GM23338 (cell line): Measurements from ENCODE around the gene C12orf60. TPM values are rescaled to one million over a fixed set of nuclear protein-coding genes. Genes with fewer than 3 reads are reported as not detected.

Experiments used
- ATAC-seq: fragments of 200-7000 bp; cut with Tn5 transposase; 3 replicates; pipeline ENCODE4 v1.9.1; 2020
- DNase-seq: peaks from one replicate; pipeline ENCODE4 v3.0.0-alpha.2; 2015; ENCODE audit warnings: low spot score
- H2AFZ ChIP-seq: fragments of 200-600 bp; sonication (generic); 2 replicates; pipeline ENCODE4 v1.8.0; 2016; ENCODE audit warnings: antibody characterized with exemption, mild to moderate bottlenecking, moderate library complexity
- H3F3A ChIP-seq: fragments of 200-600 bp; sonication (generic); replicated peaks from 2 replicates; pipeline ENCODE4 v1.8.0; 2017; ENCODE audit warnings: antibody characterized with exemption, mixed run types, low read depth
- H3K27ac ChIP-seq: fragments of 200-600 bp; sonication (generic); 2 replicates; pipeline ENCODE4 v1.6.1; 2016; ENCODE audit warnings: low read depth
- H3K27me3 ChIP-seq: fragments of 200-600 bp; sonication (generic); 2 replicates; pipeline ENCODE4 v1.8.0; 2016; ENCODE audit warnings: mild to moderate bottlenecking, mixed run types, moderate library complexity; ENCODE audit not compliant: insufficient read depth
- H3K36me3 ChIP-seq: fragments of 200-600 bp; sonication (generic); 2 replicates; pipeline ENCODE4 v1.8.0; 2016; ENCODE audit warnings: mild to moderate bottlenecking; ENCODE audit not compliant: insufficient read depth
- H3K4me1 ChIP-seq: fragments of 200-600 bp; sonication (generic); 2 replicates; pipeline ENCODE4 v1.8.0; 2016; ENCODE audit warnings: mild to moderate bottlenecking, moderate library complexity; ENCODE audit not compliant: insufficient read depth
- H3K4me2 ChIP-seq: fragments of 200-600 bp; sonication (generic); 2 replicates; pipeline ENCODE4 v1.7.1; 2017; ENCODE audit warnings: mixed run types
- H3K4me3 ChIP-seq: fragments of 200-600 bp; sonication (generic); 2 replicates; pipeline ENCODE4 v1.6.1; 2016; ENCODE audit warnings: mixed run types
- H3K79me2 ChIP-seq: fragments of 200-600 bp; sonication (generic); replicated peaks from 2 replicates; pipeline ENCODE4 v1.8.0; 2017; ENCODE audit warnings: mild to moderate bottlenecking; ENCODE audit not compliant: insufficient read depth
- H3K9me2 ChIP-seq: fragments of 200-600 bp; sonication (generic); 2 replicates; pipeline ENCODE4 v1.8.0; 2017; ENCODE audit not compliant: insufficient read depth
- H4K20me1 ChIP-seq: fragments of 200-600 bp; sonication (generic); replicated peaks from 2 replicates; pipeline ENCODE4 v1.8.0; 2017; ENCODE audit warnings: mild to moderate bottlenecking; ENCODE audit not compliant: insufficient read depth
- H3K27ac Mint-ChIP-seq: 2 replicates; pipeline ENCODE4 v1.8.0; 2020; ENCODE audit warnings: inconsistent platforms, mild to moderate bottlenecking, moderate library complexity, mixed read lengths
- H3K27me3 Mint-ChIP-seq: 3 replicates; pipeline ENCODE4 v1.8.0; 2022; ENCODE audit warnings: low read depth, mild to moderate bottlenecking, moderate library complexity, mixed read lengths, inconsistent platforms; ENCODE audit not compliant: insufficient read depth, poor library complexity
- H3K36me3 Mint-ChIP-seq: 3 replicates; pipeline ENCODE4 v1.8.0; 2021; ENCODE audit warnings: low read depth, mild to moderate bottlenecking, inconsistent platforms, moderate library complexity, mixed read lengths
- H3K4me1 Mint-ChIP-seq: 3 replicates; pipeline ENCODE4 v1.8.0; 2020; ENCODE audit warnings: mild to moderate bottlenecking, inconsistent platforms, mixed read lengths
- H3K4me3 Mint-ChIP-seq: 3 replicates; pipeline ENCODE4 v1.8.0; 2021; ENCODE audit warnings: moderate library complexity, mild to moderate bottlenecking, inconsistent platforms, mixed read lengths
- H3K9me3 Mint-ChIP-seq: 3 replicates; pipeline ENCODE4 v1.8.0; 2020; ENCODE audit warnings: moderate library complexity, mild to moderate bottlenecking, inconsistent platforms, mixed read lengths
- CREB1 ChIP-seq: fragments of 250-450 bp; sonication (Bioruptor Pico); IDR thresholded peaks from 2 replicates; pipeline ENCODE4 v1.5.0; 2020; ENCODE audit warnings: low read depth, mild to moderate bottlenecking, moderate library complexity
- EZH2 ChIP-seq: fragments of 200-600 bp; sonication (generic); IDR thresholded peaks from one replicate; pipeline ENCODE4 v1.8.0; 2017; ENCODE audit warnings: antibody characterized with exemption, mild to moderate bottlenecking, low read depth; ENCODE audit not compliant: unreplicated experiment
- EZH2phosphoT487 ChIP-seq: fragments of 200-600 bp; sonication (generic); IDR thresholded peaks from one replicate; pipeline ENCODE4 v1.8.1; 2018; ENCODE audit warnings: antibody characterized with exemption; ENCODE audit not compliant: unreplicated experiment
- JUNB ChIP-seq: IDR thresholded peaks from one replicate; pipeline ENCODE4 v1.6.1; 2016; ENCODE audit warnings: antibody characterized with exemption; ENCODE audit not compliant: unreplicated experiment
- NANOG ChIP-seq: IDR thresholded peaks from 2 replicates; pipeline ENCODE4 v1.6.1; 2016; ENCODE audit warnings: antibody characterized with exemption, borderline replicate concordance
- POLR2AphosphoS5 ChIP-seq: IDR thresholded peaks from 2 replicates; pipeline ENCODE4 v1.6.1; 2016; ENCODE audit warnings: antibody characterized with exemption, low read depth
- REST ChIP-seq: IDR thresholded peaks from one replicate; pipeline ENCODE4 v1.6.1; 2018; ENCODE audit warnings: antibody characterized with exemption; ENCODE audit not compliant: unreplicated experiment
- STAT1 ChIP-seq: IDR thresholded peaks from one replicate; pipeline ENCODE4 v1.6.1; 2016; ENCODE audit warnings: antibody characterized with exemption; ENCODE audit not compliant: unreplicated experiment
- ZNF114 ChIP-seq: fragments of 250-450 bp; sonication (Bioruptor Pico); IDR thresholded peaks from 2 replicates; pipeline ENCODE4 v1.5.0; 2020; ENCODE audit warnings: mild to moderate bottlenecking, moderate library complexity
- ZNF331 ChIP-seq: fragments of 250-450 bp; sonication (Bioruptor Pico); IDR thresholded peaks from 2 replicates; pipeline ENCODE4 v1.5.0; 2020; ENCODE audit warnings: low read depth, mild to moderate bottlenecking, moderate library complexity
- ZNF462 ChIP-seq: fragments of 250-450 bp; sonication (Bioruptor Pico); IDR thresholded peaks from 2 replicates; pipeline ENCODE4 v1.5.0; 2020; ENCODE audit warnings: mild to moderate bottlenecking, moderate library complexity
- polyA plus RNA-seq: library from polyadenylated mRNA; unstranded; fragments of >200 nt; fragmentation: Nextera tagmentation; extraction: Ambion mirVana; gene quantifications from 2 replicates; pipeline ENCODE4 v1.2.1, GENCODE V29; 2016
- total RNA-seq: library from RNA; depleted of rRNA; stranded (reverse); fragments of >200 nt; shearing (Covaris generic); gene quantifications from 2 replicates; pipeline ENCODE4 v1.2.3, GENCODE V29; 2014
- TF ChIP-seq, protein P1 (sequence below): IDR thresholded peaks from 2 replicates; pipeline ENCODE4 v1.6.1; 2016; ENCODE audit warnings: antibody characterized with exemption
- TF ChIP-seq, protein P2 (sequence below), 2 experiments: fragments of 200-600 bp in 1 of 2; sonication (generic) in 1 of 2; conservative IDR thresholded peaks; 2 replicates each; pipeline versions ENCODE4 v1.5.1 to v1.6.1; 2016 to 2017; ENCODE audit warnings: antibody characterized with exemption in 2 of 2, low read depth in 2 of 2, mild to moderate bottlenecking in 2 of 2, moderate library complexity in 1 of 2

The C12orf60 gene
- total and polyA plus RNA-seq, 2 experiments from 2014 or later, result 1.7 to 2.3 TPM

DNA sequence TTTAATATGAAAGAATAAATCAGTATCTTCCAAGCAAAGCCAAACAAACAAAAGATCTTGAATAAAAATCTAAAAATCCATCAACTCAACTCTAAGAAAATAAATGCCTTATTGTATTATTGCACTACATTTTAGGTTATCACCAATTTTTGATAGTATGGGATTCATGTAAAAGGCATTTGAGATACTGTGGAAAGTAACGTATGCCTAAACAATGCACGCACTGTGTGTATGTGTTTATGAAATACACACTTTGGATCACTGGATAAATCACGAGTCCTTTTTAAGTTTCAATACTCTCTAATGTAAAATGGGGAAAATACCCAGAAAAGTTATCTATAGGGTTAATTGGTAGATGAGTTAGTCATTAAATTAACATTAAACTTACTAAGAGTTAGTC, 17.9 kb upstream of the C12orf60 start (continued):
- TF ChIP-seq JUNB (no peak), EZH2phosphoT487 (no peak)

- no peak for DNase-seq
- Histone ChIP-seq H3K27me3 (no peaks in the 10 kb centered on the region), H3K4me1 (no peaks in the 10 kb centered on the region), H3K4me2 (no peak overlapping the region), H2AFZ (no peak overlapping the region), H3K79me2 (peaks cover 35% of the 10 kb centered on the region), H3K27ac (no peak overlapping the region), H3K4me3 (no peak overlapping the region), H4K20me1 (peaks cover 5% of the 10 kb centered on the region; the same call in 1 of the 2 replicates), H3F3A (no peaks in the 10 kb centered on the region), H3K9me2 (no peaks in the 10 kb centered on the region), H3K36me3 (peaks cover 73% of the 10 kb centered on the region)
- no peaks in the 10 kb centered on the region for H3K4me1 Mint-ChIP-seq
- TF ChIP-seq NANOG, result no peak
- no peak for TF ChIP-seq JUNB
- no peak for TF ChIP-seq ZNF462 (CRISPR knock-in tag)
- TF ChIP-seq POLR2AphosphoS5, result no peak
- TF ChIP-seq REST, result no peak
- TF ChIP-seq, protein P1, sequence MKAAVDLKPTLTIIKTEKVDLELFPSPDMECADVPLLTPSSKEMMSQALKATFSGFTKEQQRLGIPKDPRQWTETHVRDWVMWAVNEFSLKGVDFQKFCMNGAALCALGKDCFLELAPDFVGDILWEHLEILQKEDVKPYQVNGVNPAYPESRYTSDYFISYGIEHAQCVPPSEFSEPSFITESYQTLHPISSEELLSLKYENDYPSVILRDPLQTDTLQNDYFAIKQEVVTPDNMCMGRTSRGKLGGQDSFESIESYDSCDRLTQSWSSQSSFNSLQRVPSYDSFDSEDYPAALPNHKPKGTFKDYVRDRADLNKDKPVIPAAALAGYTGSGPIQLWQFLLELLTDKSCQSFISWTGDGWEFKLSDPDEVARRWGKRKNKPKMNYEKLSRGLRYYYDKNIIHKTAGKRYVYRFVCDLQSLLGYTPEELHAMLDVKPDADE, result no peak
- no peak for TF ChIP-seq STAT1
- TF ChIP-seq ZNF331 (CRISPR knock-in tag), result no peak
- TF ChIP-seq ZNF114 (CRISPR knock-in tag), result no peak
- TF ChIP-seq EZH2phosphoT487, result no peak
- TF ChIP-seq EZH2, result no peak
- no peak for TF ChIP-seq CREB1 (CRISPR knock-in tag)
- TF ChIP-seq, protein P2, sequence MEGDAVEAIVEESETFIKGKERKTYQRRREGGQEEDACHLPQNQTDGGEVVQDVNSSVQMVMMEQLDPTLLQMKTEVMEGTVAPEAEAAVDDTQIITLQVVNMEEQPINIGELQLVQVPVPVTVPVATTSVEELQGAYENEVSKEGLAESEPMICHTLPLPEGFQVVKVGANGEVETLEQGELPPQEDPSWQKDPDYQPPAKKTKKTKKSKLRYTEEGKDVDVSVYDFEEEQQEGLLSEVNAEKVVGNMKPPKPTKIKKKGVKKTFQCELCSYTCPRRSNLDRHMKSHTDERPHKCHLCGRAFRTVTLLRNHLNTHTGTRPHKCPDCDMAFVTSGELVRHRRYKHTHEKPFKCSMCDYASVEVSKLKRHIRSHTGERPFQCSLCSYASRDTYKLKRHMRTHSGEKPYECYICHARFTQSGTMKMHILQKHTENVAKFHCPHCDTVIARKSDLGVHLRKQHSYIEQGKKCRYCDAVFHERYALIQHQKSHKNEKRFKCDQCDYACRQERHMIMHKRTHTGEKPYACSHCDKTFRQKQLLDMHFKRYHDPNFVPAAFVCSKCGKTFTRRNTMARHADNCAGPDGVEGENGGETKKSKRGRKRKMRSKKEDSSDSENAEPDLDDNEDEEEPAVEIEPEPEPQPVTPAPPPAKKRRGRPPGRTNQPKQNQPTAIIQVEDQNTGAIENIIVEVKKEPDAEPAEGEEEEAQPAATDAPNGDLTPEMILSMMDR (conservative IDR thresholded peaks at IDR 0.05; ENCODE audit: low read depth in 2 of 2), result no peak
- H3K36me3 Mint-ChIP-seq, result peaks cover 90% of the 10 kb centered on the region
- H3K27me3 Mint-ChIP-seq, result no peaks in the 10 kb centered on the region
- no peak for ATAC-seq
- no peak overlapping the region for H3K4me3 Mint-ChIP-seq
- H3K27ac Mint-ChIP-seq, result no peak overlapping the region
- no peaks in the 10 kb centered on the region for H3K9me3 Mint-ChIP-seq
Observed at GRCh38 chr12:14795028-14795448, 8.4 kb upstream of the C12orf60 start.
